Measurements from ENCODE around the gene ATAD1.

The ATAD1 gene

DNA sequence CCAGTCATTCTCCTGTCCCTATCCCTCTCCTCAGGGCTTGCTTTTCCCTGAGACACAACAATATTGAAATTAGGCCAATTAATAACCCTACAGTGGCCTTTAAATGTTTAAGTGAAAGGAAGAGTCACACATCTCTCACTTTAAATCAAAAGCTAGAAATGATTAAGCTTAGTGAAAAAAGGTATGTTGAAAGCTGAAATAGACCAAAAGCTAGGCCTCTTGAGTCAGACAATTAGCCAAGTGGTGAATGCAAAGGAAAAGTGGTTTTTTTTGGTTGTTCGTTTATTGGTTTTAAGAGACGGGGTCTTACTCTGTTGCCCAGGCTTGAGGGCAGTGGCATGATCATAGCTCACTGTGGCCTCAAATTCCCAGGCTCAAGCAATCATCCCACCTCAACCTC is 9.7 kb upstream of the ATAD1 start:
- H3K79me2 ChIP-seq (ENCODE audit: insufficient read depth, low read length), result no peaks in the 10 kb centered on the region
- no peak overlapping the region for H3K9ac ChIP-seq (ENCODE audit: low read depth, low read length, poor library complexity, severe bottlenecking)
- TF ChIP-seq EZH2phosphoT487 (IDR thresholded peaks at IDR 0.05; ENCODE audit: borderline replicate concordance) (no peak), CTCF (conservative IDR thresholded peaks at IDR 0.05; ENCODE audit: low read length) (no peak)
- H3K4me1 ChIP-seq (ENCODE audit: insufficient read depth, low read length, poor library complexity, severe bottlenecking), result peaks cover 24% of the 10 kb centered on the region
- no peaks in the 10 kb centered on the region for H4K20me1 ChIP-seq (ENCODE audit: insufficient read depth, low read length, poor library complexity, severe bottlenecking)
- no peak overlapping the region for H3K4me2 ChIP-seq (ENCODE audit: low read depth, low read length, poor library complexity, severe bottlenecking)
- H3K4me3 ChIP-seq (ENCODE audit: low read length, poor library complexity, severe bottlenecking), result no peak overlapping the region
- no peaks in the 10 kb centered on the region for H3K27me3 ChIP-seq (ENCODE audit: insufficient read depth, low read length, poor library complexity, severe bottlenecking)
- 0 out of 2 replicates have a peak, but pooled peaks cover 3% of the 10 kb centered on the region for H3F3A ChIP-seq (ENCODE audit: low read depth)
- 0 out of 2 replicates have a peak, but pooled peaks cover 3% of the 10 kb centered on the region for H3K9me3 ChIP-seq (ENCODE audit: insufficient read depth, low read depth, low read length)
- H2AFZ ChIP-seq (ENCODE audit: low read length), result no peak overlapping the region
- no peaks in the 10 kb centered on the region for H3K9me2 ChIP-seq (replicated peaks; ENCODE audit: low read depth, low read length)
- no peaks in the 10 kb centered on the region for H3K36me3 ChIP-seq (ENCODE audit: insufficient read depth, low read length)

DNA sequence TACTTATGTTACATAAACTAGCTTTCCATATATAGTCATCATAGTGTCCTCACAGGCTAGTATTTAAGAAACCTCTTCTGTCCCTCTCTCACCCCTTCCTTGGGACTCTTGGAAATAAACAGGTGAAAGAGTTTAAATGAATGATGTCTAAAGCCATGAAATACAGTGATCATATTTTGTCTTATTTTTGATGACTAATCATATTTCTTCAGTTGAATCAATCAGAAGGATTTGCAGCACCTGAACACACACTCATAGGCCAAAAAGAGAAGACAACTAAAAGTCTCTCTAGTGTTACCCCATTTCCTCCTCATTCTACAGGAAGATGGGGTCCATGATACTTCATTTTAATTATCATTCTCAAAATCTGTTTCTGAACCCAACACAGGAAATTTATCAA is 8.6 kb upstream of the ATAD1 start:
- Histone ChIP-seq H3K36me3 (ENCODE audit: insufficient read depth, low read length) (no peaks in the 10 kb centered on the region), H3K4me3 (ENCODE audit: low read length, poor library complexity, severe bottlenecking) (no peak overlapping the region), H3F3A (ENCODE audit: low read depth) (0 out of 2 replicates have a peak, but pooled peaks cover 3% of the 10 kb centered on the region), H3K79me2 (ENCODE audit: insufficient read depth, low read length) (no peaks in the 10 kb centered on the region), H2AFZ (ENCODE audit: low read length) (no peak overlapping the region), H3K27me3 (ENCODE audit: insufficient read depth, low read length, poor library complexity, severe bottlenecking) (no peaks in the 10 kb centered on the region), H3K9me3 (ENCODE audit: insufficient read depth, low read depth, low read length) (0 out of 2 replicates have a peak, but pooled peaks cover 3% of the 10 kb centered on the region), H3K4me2 (ENCODE audit: low read depth, low read length, poor library complexity, severe bottlenecking) (peak overlapping the region; percentile 4), H3K9ac (ENCODE audit: low read depth, low read length, poor library complexity, severe bottlenecking) (no peak overlapping the region), H3K4me1 (ENCODE audit: insufficient read depth, low read length, poor library complexity, severe bottlenecking) (peaks cover 24% of the 10 kb centered on the region), H3K9me2 (replicated peaks; ENCODE audit: low read depth, low read length) (no peaks in the 10 kb centered on the region), H4K20me1 (ENCODE audit: insufficient read depth, low read length, poor library complexity, severe bottlenecking) (no peaks in the 10 kb centered on the region)
- TF ChIP-seq EZH2phosphoT487 (IDR thresholded peaks at IDR 0.05; ENCODE audit: borderline replicate concordance) (no peak), CTCF (conservative IDR thresholded peaks at IDR 0.05; ENCODE audit: low read length) (no peak)

- H3K9me2 ChIP-seq (replicated peaks; ENCODE audit: low read depth, low read length), result no peaks in the 10 kb centered on the region
- H3F3A ChIP-seq (ENCODE audit: low read depth), result no peaks in the 10 kb centered on the region
- no peaks in the 10 kb centered on the region for H3K36me3 ChIP-seq (ENCODE audit: insufficient read depth, low read length)
- no peak for TF ChIP-seq EZH2phosphoT487 (IDR thresholded peaks at IDR 0.05; ENCODE audit: borderline replicate concordance)
- H2AFZ ChIP-seq (ENCODE audit: low read length), result no peak overlapping the region
- peaks cover 30% of the 10 kb centered on the region for H3K4me1 ChIP-seq (ENCODE audit: insufficient read depth, low read length, poor library complexity, severe bottlenecking)
- H3K27me3 ChIP-seq (ENCODE audit: insufficient read depth, low read length, poor library complexity, severe bottlenecking), result peaks cover 5% of the 10 kb centered on the region
- peak overlapping the region; percentile 90 for H3K4me3 ChIP-seq (ENCODE audit: low read length, poor library complexity, severe bottlenecking)
- peak overlapping the region; percentile 95 for H3K9ac ChIP-seq (ENCODE audit: low read depth, low read length, poor library complexity, severe bottlenecking)
- H3K4me2 ChIP-seq (ENCODE audit: low read depth, low read length, poor library complexity, severe bottlenecking), result peak overlapping the region; percentile 83
- peaks cover 38% of the 10 kb centered on the region for H3K79me2 ChIP-seq (ENCODE audit: insufficient read depth, low read length)
- peaks cover 35% of the 10 kb centered on the region for H4K20me1 ChIP-seq (ENCODE audit: insufficient read depth, low read length, poor library complexity, severe bottlenecking)
- no peaks in the 10 kb centered on the region for H3K9me3 ChIP-seq (ENCODE audit: insufficient read depth, low read depth, low read length)
Observed at GRCh38 chr10:87819289-87819585, 1.2 kb upstream of the ATAD1 start.
